ENCODE results near the gene POLE. TPM values are rescaled to one million over a fixed set of nuclear protein-coding genes. Genes with fewer than 3 reads are reported as not detected.

POLE gene
- total and polyA plus RNA-seq, 2 experiments from 2014 or later = 6.0 to 16.2 TPM

GRCh38 chr12:132724506-132725241, 37.5 kb upstream of the POLE start:
- no peak overlapping the region for H3K4me2 ChIP-seq (ENCODE audit: unreplicated experiment)
- H3F3A ChIP-seq (ENCODE audit: insufficient read depth) = peaks cover 40% of the 10 kb centered on the region
- H3K9me3 ChIP-seq (ENCODE audit: low read depth) = no peaks in the 10 kb centered on the region
- H3K9ac ChIP-seq = no peak overlapping the region
- no peaks in the 10 kb centered on the region for H3K9me2 ChIP-seq (ENCODE audit: insufficient read depth)
- in situ Hi-C loops (cut with MboI) = no loop called here
- peaks cover 78% of the 10 kb centered on the region for H3K79me2 ChIP-seq (ENCODE audit: insufficient read depth)
- H2AFZ ChIP-seq = no peak overlapping the region
- H3K27ac ChIP-seq = no peak overlapping the region
- H3K4me3 ChIP-seq = no peak overlapping the region
- H3K27me3 ChIP-seq (replicated peaks; ENCODE audit: insufficient read depth) = no peaks in the 10 kb centered on the region
- H3K4me1 ChIP-seq (ENCODE audit: insufficient read depth) = no peaks in the 10 kb centered on the region
- H4K20me1 ChIP-seq (ENCODE audit: insufficient read depth) = no peaks in the 10 kb centered on the region
- H3K36me3 ChIP-seq (ENCODE audit: low read depth) = peaks cover 66% of the 10 kb centered on the region
- TF ChIP-seq EZH2phosphoT487 (IDR thresholded peaks at IDR 0.05; ENCODE audit: insufficient read depth, low read depth) = no peak
- no peak for TF ChIP-seq EZH2 (IDR thresholded peaks at IDR 0.05; ENCODE audit: insufficient read depth, poor library complexity, severe bottlenecking)
- no peak for DNase-seq
- WGBS, 2 experiments (ENCODE audit: low coverage in 1 of 2, low lambda C conversion rate in 2 of 2, missing lambda C conversion rate in 2 of 2) = 55 to 62% methylated on average over 30 of the region's 30 CpGs

GRCh38 chr12:132723764-132724140, 36.6 kb upstream of the POLE start:
- H3K4me3 ChIP-seq = no peak overlapping the region
- peak; percentile 53 for DNase-seq
- H3K4me2 ChIP-seq (ENCODE audit: unreplicated experiment) = no peak overlapping the region
- no peaks in the 10 kb centered on the region for H3K9me2 ChIP-seq (ENCODE audit: insufficient read depth)
- H3K27me3 ChIP-seq (replicated peaks; ENCODE audit: insufficient read depth) = no peaks in the 10 kb centered on the region
- no peaks in the 10 kb centered on the region for H3K4me1 ChIP-seq (ENCODE audit: insufficient read depth)
- peaks cover 38% of the 10 kb centered on the region for H3F3A ChIP-seq (ENCODE audit: insufficient read depth)
- peak overlapping the region; percentile 39 for H3K27ac ChIP-seq
- peaks cover 64% of the 10 kb centered on the region for H3K36me3 ChIP-seq (ENCODE audit: low read depth)
- no peak overlapping the region for H3K9ac ChIP-seq
- H4K20me1 ChIP-seq (ENCODE audit: insufficient read depth) = no peaks in the 10 kb centered on the region
- H3K9me3 ChIP-seq (ENCODE audit: low read depth) = no peaks in the 10 kb centered on the region
- 79 to 87% methylated on average over 2 of the region's 2 CpGs for WGBS, 2 experiments (ENCODE audit: low coverage in 1 of 2, low lambda C conversion rate in 2 of 2, missing lambda C conversion rate in 2 of 2)
- in situ Hi-C loops (cut with MboI) = no loop called here
- H3K79me2 ChIP-seq (ENCODE audit: insufficient read depth) = peaks cover 75% of the 10 kb centered on the region
- H2AFZ ChIP-seq = no peak overlapping the region
- TF ChIP-seq EZH2phosphoT487 (IDR thresholded peaks at IDR 0.05; ENCODE audit: insufficient read depth, low read depth) = no peak
- no peak for TF ChIP-seq EZH2 (IDR thresholded peaks at IDR 0.05; ENCODE audit: insufficient read depth, poor library complexity, severe bottlenecking)

- H3K9ac ChIP-seq = no peak overlapping the region
Measured at GRCh38 chr12:132723015-132723763, 36.0 kb upstream of the POLE start.

GRCh38 chr12:132720606-132721345, 33.6 kb upstream of the POLE start:
- DNase-seq = no peak
- in situ Hi-C loops (cut with MboI) = no loop called here
- no peaks in the 10 kb centered on the region for H4K20me1 ChIP-seq (ENCODE audit: insufficient read depth)
- H3K4me3 ChIP-seq = no peak overlapping the region
- H3K4me2 ChIP-seq (ENCODE audit: unreplicated experiment) = no peak overlapping the region
- H3F3A ChIP-seq (ENCODE audit: insufficient read depth) = peaks cover 27% of the 10 kb centered on the region
- no peak overlapping the region for H3K9ac ChIP-seq
- no peak overlapping the region for H2AFZ ChIP-seq
- peaks cover 52% of the 10 kb centered on the region for H3K79me2 ChIP-seq (ENCODE audit: insufficient read depth)
- TF ChIP-seq EZH2phosphoT487 (IDR thresholded peaks at IDR 0.05; ENCODE audit: insufficient read depth, low read depth) (no peak), EZH2 (IDR thresholded peaks at IDR 0.05; ENCODE audit: insufficient read depth, poor library complexity, severe bottlenecking) (no peak)
- no peaks in the 10 kb centered on the region for H3K27me3 ChIP-seq (replicated peaks; ENCODE audit: insufficient read depth)
- WGBS, 2 experiments (ENCODE audit: low coverage in 1 of 2, low lambda C conversion rate in 2 of 2, missing lambda C conversion rate in 2 of 2) = 93 to 94% methylated on average over 25 of the region's 25 CpGs
- no peaks in the 10 kb centered on the region for H3K9me3 ChIP-seq (ENCODE audit: low read depth)
- H3K9me2 ChIP-seq (ENCODE audit: insufficient read depth) = no peaks in the 10 kb centered on the region
- H3K36me3 ChIP-seq (ENCODE audit: low read depth) = peaks cover 36% of the 10 kb centered on the region
- no peaks in the 10 kb centered on the region for H3K4me1 ChIP-seq (ENCODE audit: insufficient read depth)
- no peak overlapping the region for H3K27ac ChIP-seq

More at GRCh38 chr12:132723015-132723763, 36.0 kb upstream of the POLE start:
- Histone ChIP-seq H3K27ac (peak overlapping the region; percentile 39; the same call in 1 of the 2 replicates), H2AFZ (no peak overlapping the region), H3F3A (ENCODE audit: insufficient read depth) (peaks cover 38% of the 10 kb centered on the region), H3K4me3 (no peak overlapping the region), H3K9me3 (ENCODE audit: low read depth) (no peaks in the 10 kb centered on the region), H3K27me3 (replicated peaks; ENCODE audit: insufficient read depth) (no peaks in the 10 kb centered on the region), H3K4me2 (ENCODE audit: unreplicated experiment) (no peak overlapping the region), H4K20me1 (ENCODE audit: insufficient read depth) (no peaks in the 10 kb centered on the region), H3K79me2 (ENCODE audit: insufficient read depth) (peaks cover 70% of the 10 kb centered on the region), H3K4me1 (ENCODE audit: insufficient read depth) (no peaks in the 10 kb centered on the region), H3K9me2 (ENCODE audit: insufficient read depth) (no peaks in the 10 kb centered on the region), H3K36me3 (ENCODE audit: low read depth) (peaks cover 58% of the 10 kb centered on the region)
- DNase-seq = no peak
- TF ChIP-seq EZH2phosphoT487 (IDR thresholded peaks at IDR 0.05; ENCODE audit: insufficient read depth, low read depth) (no peak), EZH2 (IDR thresholded peaks at IDR 0.05; ENCODE audit: insufficient read depth, poor library complexity, severe bottlenecking) (no peak)
- in situ Hi-C loops (cut with MboI) = no loop called here
- WGBS, 2 experiments (ENCODE audit: low coverage in 1 of 2, low lambda C conversion rate in 2 of 2, missing lambda C conversion rate in 2 of 2) = 91 to 94% methylated on average over 30 of the region's 30 CpGs
